Myometrial cell (primary cell): Measurements from ENCODE around the gene ERCC2. TPM values are rescaled to one million over a fixed set of nuclear protein-coding genes. Genes with fewer than 3 reads are reported as not detected.

ENCODE experiments used
- total RNA-seq: library from RNA; depleted of rRNA; stranded (reverse); fragments of >200 nt; gene quantifications from 2 replicates; pipeline ENCODE4 v1.2.3, GENCODE V29; 2015

Gene ERCC2
- total RNA-seq = 47.9 and 50.9 TPM in 2 replicates

DNA sequence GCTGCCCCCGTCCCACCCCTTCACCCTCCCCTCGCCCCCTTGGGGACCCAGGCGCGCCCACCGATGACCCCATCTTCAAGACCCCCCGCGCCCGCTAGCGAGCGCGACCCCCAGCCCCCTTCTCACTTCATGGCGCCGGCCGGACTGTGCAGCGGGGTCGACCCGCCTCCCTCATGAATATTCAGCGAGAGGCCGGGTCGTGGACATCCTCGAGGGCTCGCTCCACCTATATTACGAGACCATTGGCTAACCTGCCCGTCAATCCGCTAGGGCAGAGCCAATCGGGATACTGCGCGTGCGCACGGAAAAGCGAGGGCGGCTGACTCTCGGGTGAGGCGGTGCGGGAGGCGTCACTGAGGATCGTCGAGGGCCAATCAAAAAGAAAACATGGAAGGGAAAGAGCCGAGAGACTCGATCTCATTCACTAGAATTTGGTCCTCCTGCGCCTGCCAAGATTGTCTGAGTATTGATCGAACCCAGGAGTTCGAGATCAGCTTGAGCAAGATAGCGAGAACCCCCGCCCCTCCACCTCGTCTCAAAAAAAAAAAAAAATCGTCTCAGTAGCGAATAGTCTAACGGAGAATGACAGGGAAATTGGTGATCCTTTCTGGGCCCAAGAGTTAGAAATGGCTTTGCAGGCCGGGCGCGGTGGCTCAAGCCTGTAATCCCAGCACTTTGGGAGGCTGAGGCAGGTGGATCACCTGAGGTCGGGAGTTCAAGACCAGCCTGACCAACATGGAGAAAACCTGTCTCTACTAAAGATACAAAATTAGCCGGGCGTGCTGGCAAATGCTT lies at the start of gene ERCC2:
TSS of gene ERCC2 (minus strand) at position 164 of the 795 bp plus-strand sequence. CDS start at position 131, 33 bp downstream.

DNA sequence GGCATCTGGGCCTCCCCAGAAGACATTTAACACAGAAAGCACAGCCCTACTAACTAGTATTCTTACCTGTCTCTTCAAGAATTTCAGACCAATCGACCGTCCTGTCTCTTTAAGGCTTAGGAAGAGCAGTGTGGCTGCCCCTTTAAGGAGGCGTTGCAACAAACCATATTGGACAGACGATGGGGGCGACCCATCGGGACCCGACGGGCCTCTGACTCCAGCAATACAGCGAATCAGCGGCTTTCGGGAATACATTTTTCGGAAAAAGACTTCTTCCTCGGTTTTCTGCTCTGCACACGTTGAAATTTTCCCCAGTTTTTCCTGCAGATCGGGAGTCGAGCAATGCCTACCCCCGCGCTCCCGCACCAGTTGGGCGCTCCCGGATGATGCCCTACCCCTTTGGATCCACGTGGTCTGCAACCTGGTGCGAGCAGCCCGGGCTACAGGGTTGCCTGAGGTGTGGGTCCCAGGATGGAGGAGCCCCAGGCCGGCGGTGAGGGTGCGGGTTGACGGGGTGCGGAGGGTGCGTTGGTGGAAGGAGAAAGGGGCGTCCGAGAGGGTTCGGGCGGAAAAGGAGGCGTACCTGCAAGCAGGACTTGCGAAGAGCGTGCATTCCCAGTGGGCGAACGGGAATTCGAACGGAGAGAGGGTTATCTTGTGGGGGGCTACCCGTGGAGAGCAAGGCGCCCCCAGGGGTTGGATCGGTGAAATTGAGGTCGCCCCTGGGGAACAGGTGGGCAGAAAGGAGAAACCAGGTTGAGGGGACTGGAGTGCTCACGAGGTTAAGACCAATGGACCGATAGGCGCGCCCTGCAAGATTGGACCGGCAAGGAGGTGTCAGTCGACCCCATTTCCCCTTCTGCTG lies 36.1 kb upstream of the ERCC2 start, which contains the start of gene POLR1G:
TSS of gene POLR1G (plus strand) at position 419 of the 865 bp plus-strand sequence. CDS start at position 472, 53 bp downstream.

GRCh38 chr19:45404557-45405434 lies 34.4 kb upstream of the ERCC2 start, which contains the start of gene PPP1R13L:
Gene PPP1R13L (minus strand): TSS chr19:45405069. CDS start chr19:45398318, 6,751 bp downstream.

DNA sequence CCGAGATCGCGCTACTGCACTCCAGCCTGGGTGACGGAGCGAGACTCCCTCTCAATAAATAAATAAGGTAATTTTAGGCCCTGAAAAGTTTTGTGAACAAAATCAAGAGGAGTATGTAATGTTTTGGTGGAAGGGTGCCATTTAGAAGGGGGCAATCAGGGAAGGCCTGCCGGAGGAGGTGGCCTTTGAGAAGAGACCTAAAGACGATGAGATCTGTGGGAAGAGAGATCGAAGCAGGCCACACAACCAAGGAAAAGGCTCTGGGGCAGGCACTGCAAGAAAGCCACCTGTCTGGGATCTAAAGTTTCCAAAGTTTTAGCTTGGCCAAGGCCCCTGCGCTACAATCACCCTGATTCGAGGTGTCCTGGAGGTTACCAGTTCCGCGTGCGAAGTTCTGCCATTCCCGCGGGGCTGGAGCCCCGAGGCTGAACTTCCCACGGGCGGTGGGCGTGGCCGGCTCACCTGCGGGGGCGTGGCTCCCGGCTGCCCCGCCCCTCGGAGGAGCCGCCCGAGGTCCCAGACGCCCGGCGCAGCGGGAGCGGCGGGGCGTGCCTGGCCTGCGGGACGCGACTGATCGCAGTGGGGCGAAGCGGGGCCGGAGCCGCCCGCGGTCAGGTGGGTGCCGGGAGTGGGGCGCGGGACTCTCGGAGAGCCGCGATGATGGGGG lies 30.0 kb downstream of the ERCC2 start, which contains the start of gene KLC3:
TSS of gene KLC3 (plus strand) at position 519 of the 667 bp plus-strand sequence. CDS start 4,792 bp downstream, outside the sequence.

GRCh38 chr19:45322744-45323281 lies 47.6 kb downstream of the ERCC2 start, which contains the start of gene CKM:
Gene CKM (minus strand): TSS chr19:45322875. CDS start chr19:45319713, 3,162 bp downstream.

Other genes starting within 250 kb of the ERCC2 start
- gene NKPD1, start 209.6 kb downstream of the ERCC2 start, total RNA-seq = under 0.01 TPM in 1 of 2 replicates, not detected in the other
- 13.1 and 14.7 TPM in 2 replicates for gene TRAPPC6A, start 192.3 kb downstream of the ERCC2 start, total RNA-seq
- gene BLOC1S3, start 191.8 kb downstream of the ERCC2 start, total RNA-seq = 3.2 and 7.8 TPM in 2 replicates
- not detected in 2 replicates for gene EXOC3L2, start 125.2 kb downstream of the ERCC2 start, total RNA-seq
- 15.4 and 21.3 TPM in 2 replicates for gene MARK4, start 119.3 kb downstream of the ERCC2 start, total RNA-seq
- gene CKM, start 47.7 kb downstream of the ERCC2 start, total RNA-seq = under 0.01 TPM in 1 of 2 replicates, not detected in the other
- gene KLC3, start 29.8 kb downstream of the ERCC2 start, total RNA-seq = 0.29 TPM in 1 of 2 replicates, not detected in the other
- gene PPP1R13L, start 34.5 kb upstream of the ERCC2 start, total RNA-seq = 1.4 and 1.7 TPM in 2 replicates
- gene POLR1G, start 36.1 kb upstream of the ERCC2 start, total RNA-seq = 3.2 and 5.5 TPM in 2 replicates
- 177 and 211 TPM in 2 replicates for gene ERCC1, start 53.3 kb upstream of the ERCC2 start, total RNA-seq
- gene FOSB, start 97.4 kb upstream of the ERCC2 start, total RNA-seq = 3.7 and 4.4 TPM in 2 replicates
- 15.1 and 20.2 TPM in 2 replicates for gene RTN2, start 126.5 kb upstream of the ERCC2 start, total RNA-seq
- 0.58 and 5.1 TPM in 2 replicates for gene PPM1N, start 127.9 kb upstream of the ERCC2 start, total RNA-seq
- 111 and 143 TPM in 2 replicates for gene VASP, start 136.9 kb upstream of the ERCC2 start, total RNA-seq
- 6.1 and 14.7 TPM in 2 replicates for gene OPA3, start 214.2 kb upstream of the ERCC2 start, total RNA-seq
- gene GPR4, start 231.6 kb upstream of the ERCC2 start, total RNA-seq = 0.29 and 0.53 TPM in 2 replicates